Gastrocnemius medialis (tissue), 4 donors: ENCODE measurements around the gene MRPL45.

Source experiments
- POLR2A ChIP-seq, 2 donors: fragments of 450-650 bp; IDR thresholded peaks; one replicate each; pipeline ENCODE4 v1.6.1; 2017; ENCODE audit warnings: antibody characterized with exemption in 2 of 2, mild to moderate bottlenecking in 2 of 2, moderate library complexity in 2 of 2
- TF ChIP-seq, protein P1 (sequence below), 5 experiments: fragments of 450-650 bp in 3 of 5; fragments of 200-600 bp in 2 of 5; sonication (generic) in 2 of 5; IDR thresholded peaks in 4 of 5; conservative IDR thresholded peaks in 1 of 5; 1 replicate in 4 of 5; 2 replicates in 1 of 5; pipeline ENCODE4 v1.5.1; 2016 to 2019; ENCODE audit warnings: antibody characterized with exemption in 5 of 5, mild to moderate bottlenecking in 3 of 5, moderate library complexity in 3 of 5

DNA sequence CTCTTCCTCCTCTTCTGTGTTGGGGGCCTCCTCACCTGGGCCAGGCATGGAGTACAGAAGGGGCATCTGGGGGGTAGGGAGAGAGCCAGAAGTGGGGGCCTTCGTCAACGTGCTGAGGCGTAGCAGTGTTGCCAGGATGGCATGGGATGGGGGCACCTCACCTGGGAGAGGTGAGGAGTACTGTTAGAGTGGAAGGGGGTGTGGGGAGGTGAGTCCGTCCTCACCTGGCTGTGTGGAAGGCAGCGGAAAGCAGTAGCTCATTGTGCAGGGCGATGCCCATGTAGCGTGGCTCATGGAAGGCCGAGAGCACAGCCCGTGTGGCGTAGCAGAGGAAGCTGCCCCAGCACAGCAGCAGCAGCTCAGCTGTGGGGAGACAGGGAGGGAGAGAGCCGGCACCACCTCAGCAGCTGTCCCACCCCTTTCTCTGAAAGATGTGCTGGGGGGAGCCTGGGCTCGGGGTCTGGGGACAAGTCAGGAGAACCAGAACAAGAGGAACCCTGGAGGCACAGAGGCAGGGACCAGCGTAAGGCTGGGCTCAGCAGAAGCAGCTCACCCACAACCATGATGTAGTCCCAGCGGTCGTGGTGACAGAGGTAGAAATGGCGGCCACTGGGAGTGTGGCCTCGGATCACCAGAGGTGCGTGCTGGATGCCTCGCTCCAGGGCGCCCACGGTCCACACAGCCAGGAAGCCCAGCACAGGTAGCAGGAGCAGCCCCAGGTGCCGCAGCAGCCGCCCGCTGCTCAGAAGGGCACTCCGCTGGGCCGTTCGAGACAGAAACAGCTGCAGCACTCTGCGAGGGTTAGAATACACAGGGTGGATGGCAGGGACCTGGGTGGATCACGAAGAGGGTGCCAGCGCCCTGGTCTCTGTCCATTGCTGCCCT is 37.8 kb downstream of the MRPL45 start:
- TF ChIP-seq, protein P1, sequence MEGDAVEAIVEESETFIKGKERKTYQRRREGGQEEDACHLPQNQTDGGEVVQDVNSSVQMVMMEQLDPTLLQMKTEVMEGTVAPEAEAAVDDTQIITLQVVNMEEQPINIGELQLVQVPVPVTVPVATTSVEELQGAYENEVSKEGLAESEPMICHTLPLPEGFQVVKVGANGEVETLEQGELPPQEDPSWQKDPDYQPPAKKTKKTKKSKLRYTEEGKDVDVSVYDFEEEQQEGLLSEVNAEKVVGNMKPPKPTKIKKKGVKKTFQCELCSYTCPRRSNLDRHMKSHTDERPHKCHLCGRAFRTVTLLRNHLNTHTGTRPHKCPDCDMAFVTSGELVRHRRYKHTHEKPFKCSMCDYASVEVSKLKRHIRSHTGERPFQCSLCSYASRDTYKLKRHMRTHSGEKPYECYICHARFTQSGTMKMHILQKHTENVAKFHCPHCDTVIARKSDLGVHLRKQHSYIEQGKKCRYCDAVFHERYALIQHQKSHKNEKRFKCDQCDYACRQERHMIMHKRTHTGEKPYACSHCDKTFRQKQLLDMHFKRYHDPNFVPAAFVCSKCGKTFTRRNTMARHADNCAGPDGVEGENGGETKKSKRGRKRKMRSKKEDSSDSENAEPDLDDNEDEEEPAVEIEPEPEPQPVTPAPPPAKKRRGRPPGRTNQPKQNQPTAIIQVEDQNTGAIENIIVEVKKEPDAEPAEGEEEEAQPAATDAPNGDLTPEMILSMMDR (IDR thresholded peaks at IDR 0.05 in 4 of 5, conservative IDR thresholded peaks at IDR 0.05 in 1 of 5): no peak
- TF ChIP-seq POLR2A (IDR thresholded peaks at IDR 0.05): no peak
